ENCODE results near the gene PPP1R14B. TPM values are rescaled to one million over a fixed set of nuclear protein-coding genes. Genes with fewer than 3 reads are reported as not detected.

PPP1R14B gene
- total RNA-seq, 2 donors from 2014 or later, result 113 to 234 TPM

GRCh38 chr11:64206457-64207255, 40.1 kb downstream of the PPP1R14B start, which contains the start of gene FERMT3:
Gene FERMT3 (plus strand): TSS chr11:64206721. CDS start chr11:64207365, 644 bp downstream.
- no peak for TF ChIP-seq CTCF (IDR thresholded peaks at IDR 0.05)
- H3K36me3 ChIP-seq, result peaks cover 19% of the 10 kb centered on the region
- intact Hi-C loops (cut with DNase I), result no loop called here
- peak within 1 kb of the TSS; percentile 49 for H3K4me3 ChIP-seq
- no peaks in the 10 kb centered on the region for H3K9me3 ChIP-seq
- peak within 1 kb of the TSS; percentile 76 to 97 for H3K9ac ChIP-seq (ENCODE audit: low read depth in 2 of 2, low read length in 2 of 2)
- peak; percentile 83 for DNase-seq
- no peaks in the 10 kb centered on the region for H3K27me3 ChIP-seq
- H3K27ac ChIP-seq, result peak within 1 kb of the TSS; percentile 85
- H3K4me1 ChIP-seq, result peaks cover 17% of the 10 kb centered on the region

- peaks cover 27% of the 10 kb centered on the region for H3K36me3 ChIP-seq
- peak overlapping the region; percentile 85 for H3K27ac ChIP-seq
- no peaks in the 10 kb centered on the region for H3K27me3 ChIP-seq
- no peak overlapping the region for H3K4me3 ChIP-seq
- peaks cover 17% of the 10 kb centered on the region for H3K4me1 ChIP-seq
- H3K9ac ChIP-seq (ENCODE audit: low read depth in 2 of 2, low read length in 2 of 2), result no peak overlapping the region
- DNase-seq, result peak; percentile 92
- no peaks in the 10 kb centered on the region for H3K9me3 ChIP-seq
- intact Hi-C loops (cut with DNase I), result loop anchor here (5.0 kb wide), 1 partner anchor 98 kb away; the partner anchor contains the start of gene CATSPERZ
- TF ChIP-seq CTCF (IDR thresholded peaks at IDR 0.05), result peak; percentile 74
Observed at GRCh38 chr11:64204464-64204989, 42.2 kb downstream of the PPP1R14B start.

GRCh38 chr11:64204080-64204440, 42.7 kb downstream of the PPP1R14B start:
- Histone ChIP-seq H3K4me3 (no peak overlapping the region), H3K4me1 (peaks cover 17% of the 10 kb centered on the region), H3K9me3 (no peaks in the 10 kb centered on the region), H3K36me3 (peaks cover 27% of the 10 kb centered on the region), H3K27ac (no peak overlapping the region), H3K27me3 (no peaks in the 10 kb centered on the region), H3K9ac (ENCODE audit: low read depth in 2 of 2, low read length in 2 of 2) (no peak overlapping the region)
- no peak for TF ChIP-seq CTCF (IDR thresholded peaks at IDR 0.05)
- intact Hi-C loops (cut with DNase I), result loop anchor here (5.0 kb wide), 1 partner anchor 98 kb away; the partner anchor contains the start of gene CATSPERZ
- no peak for DNase-seq

DNA sequence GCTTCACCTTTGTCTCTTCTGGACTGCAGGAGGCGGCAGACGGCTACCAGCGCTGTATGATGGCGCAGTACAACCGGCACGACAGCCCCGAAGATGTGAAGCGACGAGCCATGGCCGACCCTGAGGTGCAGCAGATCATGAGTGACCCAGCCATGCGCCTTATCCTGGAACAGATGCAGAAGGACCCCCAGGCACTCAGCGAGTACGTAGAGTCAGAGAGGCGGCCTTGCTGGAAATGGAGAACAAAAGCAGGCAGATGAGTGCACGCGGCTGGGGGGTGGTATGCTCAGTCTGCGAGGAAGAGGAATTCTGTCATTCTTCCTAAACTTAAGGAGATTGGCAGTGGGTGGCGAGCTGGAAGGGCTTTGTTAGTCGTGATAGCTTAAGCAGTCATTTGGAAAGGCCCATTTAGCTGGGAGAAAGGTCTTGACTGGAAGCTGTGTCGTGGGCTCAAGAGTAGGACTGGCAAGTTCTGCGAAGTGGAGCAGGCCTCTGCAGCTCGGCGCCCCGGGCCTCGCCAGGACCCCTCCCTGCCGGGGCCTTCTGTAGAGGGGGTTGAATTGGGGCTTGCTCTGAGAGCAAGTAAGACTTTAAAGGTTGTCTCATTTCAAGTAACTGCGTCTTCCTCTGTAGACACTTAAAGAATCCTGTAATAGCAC, 43.2 kb downstream of the PPP1R14B start:
- no peak for DNase-seq

More for the DNA sequence above, 43.2 kb downstream of the PPP1R14B start:
- no peaks in the 10 kb centered on the region for H3K9me3 ChIP-seq
- H3K4me3 ChIP-seq, result no peak overlapping the region
- H3K4me1 ChIP-seq, result peaks cover 17% of the 10 kb centered on the region
- H3K9ac ChIP-seq (ENCODE audit: low read depth in 2 of 2, low read length in 2 of 2), result no peak overlapping the region
- TF ChIP-seq CTCF (IDR thresholded peaks at IDR 0.05), result no peak
- intact Hi-C loops (cut with DNase I), result loop anchor here (5.0 kb wide), 1 partner anchor 99 kb away; the partner anchor contains the start of gene CATSPERZ
- H3K27me3 ChIP-seq, result no peaks in the 10 kb centered on the region
- no peak overlapping the region for H3K27ac ChIP-seq
- H3K36me3 ChIP-seq, result peaks cover 27% of the 10 kb centered on the region
